B cell (primary cell): ENCODE data around the gene CCDC141. TPM values are rescaled to one million over a fixed set of nuclear protein-coding genes. Genes with fewer than 3 reads are reported as not detected.

Experiments used
- ATAC-seq: fragments of 200-7000 bp; cut with Tn5 transposase; one replicate; pipeline ENCODE4 v1.10.0; 2021; ENCODE audit warnings: low read depth, mild to moderate bottlenecking, moderate number of reproducible peaks, moderate library complexity
- CTCF ChIA-PET: fragments of 350-600 bp; sonication (Branson Sonifier 250); formaldehyde crosslinking; loops from one replicate; lab custom pipeline; 2021; ENCODE audit warnings: antibody characterized with exemption, inconsistent platforms; lab: Charles Lee
- POLR2A ChIA-PET: fragments of 350-600 bp; sonication (Branson Sonifier 250); formaldehyde crosslinking; loops from one replicate; lab custom pipeline; 2021; ENCODE audit warnings: antibody characterized with exemption; lab: Charles Lee
- DNase-seq: peaks from one replicate; pipeline ENCODE4 v3.0.0; 2013
- H2AFZ ChIP-seq: 2 replicates; pipeline ENCODE4 v1.6.1; 2012; ENCODE audit warnings: mild to moderate bottlenecking, low read depth, low read length; ENCODE audit not compliant: insufficient read depth, poor library complexity, severe bottlenecking
- H3K27ac ChIP-seq, 2 donors: 1 replicate in 1 of 2; 2 replicates in 1 of 2; pipeline ENCODE4 v1.5.1; 2012 to 2013; ENCODE audit warnings: low read length in 2 of 2, mild to moderate bottlenecking in 2 of 2, moderate library complexity in 1 of 2
- H3K27me3 ChIP-seq, 4 experiments: fragments of 200-600 bp in 1 of 4; sonication (generic) in 1 of 4; replicated peaks in 1 of 4; 1 replicate in 2 of 4; 2 replicates in 2 of 4; pipeline versions ENCODE4 v1.6.1 to v1.7.0; 2013 to 2016; ENCODE audit warnings: low read length in 3 of 4, mild to moderate bottlenecking in 2 of 4, mixed read lengths in 1 of 4, moderate library complexity in 1 of 4; ENCODE audit not compliant: insufficient read depth in 4 of 4, control insufficient read depth in 3 of 4; ENCODE audit errors: control extremely low read depth in 1 of 4
- H3K36me3 ChIP-seq, 2 experiments: replicated peaks in 1 of 2; 1 replicate in 1 of 2; 2 replicates in 1 of 2; pipeline versions ENCODE4 v1.6.1 to v1.7.1; 2013; ENCODE audit warnings: low read length in 1 of 2; ENCODE audit not compliant: insufficient read depth in 2 of 2, control insufficient read depth in 1 of 2; ENCODE audit errors: control extremely low read depth in 1 of 2, extremely low read depth in 1 of 2
- H3K4me1 ChIP-seq, 2 donors: fragments of 200-600 bp in 1 of 2; sonication (generic) in 1 of 2; 1 replicate in 1 of 2; 2 replicates in 1 of 2; pipeline versions ENCODE4 v1.5.1 to v1.6.1; 2013 to 2017; ENCODE audit warnings: low read length in 2 of 2; ENCODE audit not compliant: control insufficient read depth in 2 of 2, insufficient read depth in 2 of 2
- H3K4me2 ChIP-seq: replicated peaks from 2 replicates; pipeline ENCODE3; 2012; ENCODE audit warnings: mild to moderate bottlenecking, low read depth, low read length; ENCODE audit not compliant: poor library complexity, severe bottlenecking
- H3K4me3 ChIP-seq, 5 experiments: fragments of 200-600 bp in 1 of 5; sonication (generic) in 1 of 5; 1 replicate in 3 of 5; 2 replicates in 2 of 5; pipeline versions ENCODE4 v1.5.1 to v1.7.0; 2011 to 2016; ENCODE audit warnings: low read length in 4 of 5, mild to moderate bottlenecking in 4 of 5, low read depth in 2 of 5, control low read depth in 1 of 5, moderate library complexity in 1 of 5; ENCODE audit not compliant: insufficient read depth in 1 of 5; ENCODE audit errors: control extremely low read depth in 1 of 5, extremely low read depth in 1 of 5
- H3K79me2 ChIP-seq: fragments of 200-600 bp; sonication (generic); one replicate; pipeline ENCODE4 v1.6.0; 2016; ENCODE audit warnings: low read length; ENCODE audit not compliant: control insufficient read depth, insufficient read depth
- H3K9ac ChIP-seq: fragments of 200-600 bp; sonication (generic); 2 replicates; pipeline ENCODE4 v1.6.1; 2017; ENCODE audit warnings: mild to moderate bottlenecking, low read length, moderate library complexity
- H3K9me3 ChIP-seq, 3 donors: one replicate each; pipeline versions ENCODE4 v1.6.1 to v1.7.1; 2013; ENCODE audit warnings: low read length in 2 of 3; ENCODE audit not compliant: control insufficient read depth in 2 of 3, insufficient read depth in 1 of 3; ENCODE audit errors: control extremely low read depth in 1 of 3
- H4K20me1 ChIP-seq: 2 replicates; pipeline ENCODE4 v1.6.0; 2012; ENCODE audit warnings: mild to moderate bottlenecking, low read length; ENCODE audit not compliant: insufficient read depth, control insufficient read depth, poor library complexity, severe bottlenecking
- H3K27ac Mint-ChIP-seq: one replicate; pipeline ENCODE4 v1.8.0; 2021; ENCODE audit warnings: mixed read lengths
- H3K27me3 Mint-ChIP-seq: one replicate; pipeline ENCODE4 v1.8.0; 2021; ENCODE audit warnings: mixed read lengths
- H3K4me1 Mint-ChIP-seq: one replicate; pipeline ENCODE4 v1.8.0; 2021; ENCODE audit warnings: mixed read lengths
- H3K4me3 Mint-ChIP-seq: one replicate; pipeline ENCODE4 v1.8.0; 2021; ENCODE audit warnings: mixed read lengths
- H3K9me3 Mint-ChIP-seq: one replicate; pipeline ENCODE4 v1.8.0; 2022; ENCODE audit warnings: mixed read lengths; ENCODE audit not compliant: insufficient read depth
- CTCF ChIP-seq: fragments of 200-600 bp; IDR thresholded peaks from one replicate; pipeline ENCODE4 v1.8.0; 2022; ENCODE audit warnings: antibody characterized with exemption, mild to moderate bottlenecking
- EZH2 ChIP-seq: IDR thresholded peaks from 2 replicates; pipeline ENCODE4 v1.6.1; 2012; ENCODE audit warnings: borderline replicate concordance, low read depth, mild to moderate bottlenecking, moderate library complexity, low read length; ENCODE audit not compliant: insufficient read depth, poor library complexity, severe bottlenecking
- WGBS: methylation state at CpG from one replicate; pipeline ENCODE4 v1.1.5; 2013; ENCODE audit warnings: missing lambda C conversion rate; ENCODE audit not compliant: insufficient coverage; 5-methylcytosine and 5-hydroxymethylcytosine counted together
- intact Hi-C: fragments of 100-400 bp; cut with micrococcal nuclease; formaldehyde crosslinking; loops from one replicate; pipeline ENCODE4 v1.10.0; 2022
- polyA plus RNA-seq: library from polyadenylated mRNA; depleted of rRNA; stranded (reverse); fragments of >200 nt; gene quantifications from 2 replicates; pipeline ENCODE4 v1.2.3, GENCODE V29; 2012
- total RNA-seq, 2 donors: library from RNA; stranded (reverse); fragments of 120-200 nt in 1 of 2; gene quantifications; 1 replicate in 1 of 2; 2 replicates in 1 of 2; pipeline versions ENCODE4 v1.2.3 to v1.2.4, GENCODE V29; 2013 to 2022

The CCDC141 gene
- total and polyA plus RNA-seq, 2 donors (not counting 1 experiment from before 2014, with no cell fraction given): 2.1 to 47.5 TPM

GRCh38 chr2:178920916-178921513 is 128.9 kb downstream of the CCDC141 start:
- Histone ChIP-seq H3K4me3 (no peak overlapping the region), H3K27me3 (no peaks in the 10 kb centered on the region), H2AFZ (no peak overlapping the region), H3K36me3 (no peaks in the 10 kb centered on the region), H4K20me1 (no peaks in the 10 kb centered on the region), H3K9ac (no peak overlapping the region), H3K79me2 (no peaks in the 10 kb centered on the region), H3K4me2 (no peak overlapping the region), H3K9me3 (no peaks in the 10 kb centered on the region), H3K27ac (no peak overlapping the region), H3K4me1 (no peaks in the 10 kb centered on the region)
- Mint-ChIP-seq H3K4me1 (no peaks in the 10 kb centered on the region), H3K9me3 (no peaks in the 10 kb centered on the region), H3K4me3 (no peak overlapping the region), H3K27ac (no peak overlapping the region), H3K27me3 (no peaks in the 10 kb centered on the region)
- ATAC-seq (no peak), DNase-seq (no peak)
- TF ChIP-seq EZH2 (no peak), CTCF (no peak)
- POLR2A ChIA-PET: no interaction called here
- intact Hi-C loops: no loop called here
- no CpG with 5 or more reads among the region's 3 CpGs for WGBS
- CTCF ChIA-PET: interaction anchor here (1.0 to 1.1 kb wide), 2 partner anchors 9 to 30 kb away, joined by 3 read pairs; no protein-coding TSS in a partner anchor

- Histone ChIP-seq H4K20me1 (no peaks in the 10 kb centered on the region), H3K27me3 (no peaks in the 10 kb centered on the region), H3K79me2 (no peaks in the 10 kb centered on the region), H3K4me3 (no peak overlapping the region), H3K27ac (no peak overlapping the region), H3K9ac (no peak overlapping the region), H2AFZ (no peak overlapping the region), H3K4me2 (no peak overlapping the region), H3K9me3 (no peaks in the 10 kb centered on the region), H3K36me3 (no peaks in the 10 kb centered on the region), H3K4me1 (no peaks in the 10 kb centered on the region)
- no peaks in the 10 kb centered on the region for H3K9me3 Mint-ChIP-seq
- no peak overlapping the region for H3K27ac Mint-ChIP-seq
- no peaks in the 10 kb centered on the region for H3K27me3 Mint-ChIP-seq
- intact Hi-C loops: no loop called here
- no peak overlapping the region for H3K4me3 Mint-ChIP-seq
- CTCF ChIA-PET: interaction anchor here (0.8 to 1.7 kb wide), 3 partner anchors 8 to 193 kb away, joined by 3 to 4 read pairs (median 4); no protein-coding TSS in a partner anchor
- DNase-seq: no peak
- no peak for ATAC-seq
- TF ChIP-seq EZH2 (no peak), CTCF (no peak)
- 100% methylated on average over 1 of the region's 4 CpGs for WGBS
- H3K4me1 Mint-ChIP-seq: peaks cover 9% of the 10 kb centered on the region
- POLR2A ChIA-PET: no interaction called here
These were observed 132.4 kb downstream of the CCDC141 start for GRCh38 chr2:178917555-178917954.
